OCI-LY7 (cell line): ENCODE measurements around the gene ZNF714.

Experiments used
- CTCF ChIP-seq: fragments of 200-600 bp; sonication (generic); conservative IDR thresholded peaks from 2 replicates; pipeline ENCODE4 v1.5.1; 2014; ENCODE audit warnings: mild to moderate bottlenecking, antibody characterized with exemption, low read length, moderate library complexity, mixed read lengths
- EZH2phosphoT487 ChIP-seq: fragments of 200-600 bp; sonication (generic); IDR thresholded peaks from 2 replicates; pipeline ENCODE4 v1.6.1; 2018; ENCODE audit warnings: low read depth, borderline replicate concordance, mild to moderate bottlenecking, mixed run types, antibody characterized with exemption, low read length, moderate library complexity, mixed read lengths

GRCh38 chr19:21166436-21166835 is 84.4 kb downstream of the ZNF714 start:
- TF ChIP-seq CTCF (no peak), EZH2phosphoT487 (no peak)
